ENCODE data around the gene HDAC11. TPM values are rescaled to one million over a fixed set of nuclear protein-coding genes. Genes with fewer than 3 reads are reported as not detected.

Gene HDAC11
- total RNA-seq, 1 experiment from 2014 or later = 7.0 TPM

DNA sequence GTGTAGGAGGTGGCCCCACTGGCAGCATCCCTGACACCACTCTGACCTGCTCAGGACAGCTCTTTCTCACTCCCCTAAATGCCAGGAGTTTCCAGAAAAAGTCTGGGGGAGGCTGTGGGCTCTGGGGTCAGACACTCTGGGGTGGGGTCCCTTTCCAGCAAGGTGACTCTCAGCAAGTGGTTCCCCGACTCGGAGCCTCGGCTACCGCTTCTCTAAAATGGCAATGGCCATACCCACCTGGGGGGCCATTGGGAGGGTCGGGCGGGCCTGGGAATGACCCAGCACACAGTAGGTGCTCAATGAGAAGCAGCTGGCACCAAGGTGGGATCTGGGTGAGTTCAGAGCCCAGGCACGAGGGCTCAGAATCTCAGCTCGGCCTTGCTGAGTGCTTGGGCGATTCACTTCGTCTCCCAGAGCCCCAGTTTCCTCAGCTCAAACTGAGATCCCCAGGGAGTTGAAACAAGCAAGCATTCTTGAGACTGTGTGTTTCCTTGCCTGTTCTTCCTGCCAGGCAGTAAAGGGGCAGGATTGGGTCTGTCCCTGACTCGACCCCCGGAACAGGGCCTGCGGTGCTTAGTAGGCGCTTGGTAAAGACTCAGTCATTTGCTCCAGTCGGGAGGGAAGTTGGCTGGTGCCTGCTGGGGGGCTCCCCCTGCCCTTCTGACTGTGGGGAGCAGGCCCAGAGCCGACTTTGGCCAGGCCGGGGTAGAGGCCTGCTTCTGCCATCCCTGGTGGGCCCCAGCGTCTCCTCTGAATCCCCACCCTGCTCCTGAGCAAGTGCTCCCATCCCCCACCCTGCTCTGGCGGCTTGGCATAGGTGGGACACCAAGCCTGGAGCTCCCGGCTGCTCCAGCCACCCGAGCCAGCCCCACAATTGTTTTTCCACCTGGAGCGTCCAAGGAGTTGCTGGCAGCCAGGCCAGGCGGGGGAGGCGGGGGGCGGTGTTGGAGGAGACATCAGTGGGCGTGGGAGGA lies 36.0 kb downstream of the HDAC11 start:
- H3K27ac ChIP-seq (ENCODE audit: insufficient read length, low read depth, low read length) = no peak overlapping the region

More for the DNA sequence above, 36.0 kb downstream of the HDAC11 start:
- H3K18ac ChIP-seq (ENCODE audit: insufficient read length, low read depth, low read length) = no peak overlapping the region
- H2BK20ac ChIP-seq (ENCODE audit: low read depth, low read length, poor library complexity, severe bottlenecking) = no peak overlapping the region
- TF ChIP-seq, protein P1, sequence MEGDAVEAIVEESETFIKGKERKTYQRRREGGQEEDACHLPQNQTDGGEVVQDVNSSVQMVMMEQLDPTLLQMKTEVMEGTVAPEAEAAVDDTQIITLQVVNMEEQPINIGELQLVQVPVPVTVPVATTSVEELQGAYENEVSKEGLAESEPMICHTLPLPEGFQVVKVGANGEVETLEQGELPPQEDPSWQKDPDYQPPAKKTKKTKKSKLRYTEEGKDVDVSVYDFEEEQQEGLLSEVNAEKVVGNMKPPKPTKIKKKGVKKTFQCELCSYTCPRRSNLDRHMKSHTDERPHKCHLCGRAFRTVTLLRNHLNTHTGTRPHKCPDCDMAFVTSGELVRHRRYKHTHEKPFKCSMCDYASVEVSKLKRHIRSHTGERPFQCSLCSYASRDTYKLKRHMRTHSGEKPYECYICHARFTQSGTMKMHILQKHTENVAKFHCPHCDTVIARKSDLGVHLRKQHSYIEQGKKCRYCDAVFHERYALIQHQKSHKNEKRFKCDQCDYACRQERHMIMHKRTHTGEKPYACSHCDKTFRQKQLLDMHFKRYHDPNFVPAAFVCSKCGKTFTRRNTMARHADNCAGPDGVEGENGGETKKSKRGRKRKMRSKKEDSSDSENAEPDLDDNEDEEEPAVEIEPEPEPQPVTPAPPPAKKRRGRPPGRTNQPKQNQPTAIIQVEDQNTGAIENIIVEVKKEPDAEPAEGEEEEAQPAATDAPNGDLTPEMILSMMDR (conservative IDR thresholded peaks at IDR 0.05) = no peak
- H3K9ac ChIP-seq (ENCODE audit: extremely low read depth, insufficient read length, low read length) = no peak overlapping the region
- H2BK12ac ChIP-seq (ENCODE audit: insufficient read length, low read depth, low read length) = no peak overlapping the region
- no peak overlapping the region for H4K91ac ChIP-seq (ENCODE audit: insufficient read length, low read depth, low read length)
- H2BK120ac ChIP-seq (ENCODE audit: low read depth, low read length, poor library complexity, severe bottlenecking) = no peak overlapping the region
- no peaks in the 10 kb centered on the region for H3K79me1 ChIP-seq (ENCODE audit: insufficient read depth, low read depth, low read length, poor library complexity, severe bottlenecking)
- H3K27me3 ChIP-seq (ENCODE audit: insufficient read depth, low read length) = no peaks in the 10 kb centered on the region
- WGBS (ENCODE audit: extremely low coverage, insufficient read length, low lambda C conversion rate) = no CpG with 5 or more reads among the region's 26 CpGs
- H3K79me2 ChIP-seq (ENCODE audit: insufficient read depth, low read length) = no peaks in the 10 kb centered on the region
- H3K56ac ChIP-seq (ENCODE audit: insufficient read length, low read depth, low read length) = no peak overlapping the region
- H3K9me3 ChIP-seq (ENCODE audit: control insufficient read depth, low read depth, low read length) = no peaks in the 10 kb centered on the region
- no peak overlapping the region for H3K27ac Mint-ChIP-seq
- no peak overlapping the region for H2AK5ac ChIP-seq (ENCODE audit: insufficient read length, low read length)
- H2AFZ ChIP-seq (ENCODE audit: low read length) = no peak overlapping the region
- H4K20me1 ChIP-seq (ENCODE audit: control insufficient read depth, insufficient read depth, insufficient read length) = no peaks in the 10 kb centered on the region
- peaks cover 0 to 8% of the 10 kb centered on the region in 2 experiments; a peak in 1 of 4 replicates for H3K4me1 Mint-ChIP-seq
- H2BK15ac ChIP-seq (ENCODE audit: low read depth, low read length) = no peak overlapping the region
- H3K36me3 Mint-ChIP-seq (ENCODE audit: insufficient read depth in 1 of 3, low read depth in 3 of 3) = peaks cover 0 to 1% (median 0%) of the 10 kb centered on the region in 3 experiments; a peak in 1 of 7 replicates
- H3K14ac ChIP-seq (ENCODE audit: insufficient read depth, low read length) = no peak overlapping the region
- no peaks in the 10 kb centered on the region for H3K4me1 ChIP-seq (ENCODE audit: insufficient read depth, low read length)
- H3K4me2 ChIP-seq (ENCODE audit: insufficient read depth, insufficient read length, low read length) = no peak overlapping the region
- peaks cover 3% of the 10 kb centered on the region for H3K27me3 Mint-ChIP-seq (ENCODE audit: low read depth)
- H3T11ph ChIP-seq (ENCODE audit: low read length) = no peak overlapping the region
- no peaks in the 10 kb centered on the region; a peak in 1 of 5 replicates for H3K9me3 Mint-ChIP-seq
- no peak overlapping the region for H4K8ac ChIP-seq (replicated peaks; ENCODE audit: insufficient read length, low read depth, low read length)
- no peak overlapping the region for H2BK5ac ChIP-seq (ENCODE audit: insufficient read length, low read length)
- no peak overlapping the region for H4K5ac ChIP-seq (ENCODE audit: insufficient read length, low read depth, low read length)
- H3K23ac ChIP-seq (ENCODE audit: insufficient read length, low read depth, low read length) = no peak overlapping the region
- H3K4me3 Mint-ChIP-seq = no peak overlapping the region
- no peak for DNase-seq
- H3K4ac ChIP-seq (ENCODE audit: low read depth, low read length) = no peak overlapping the region
- no peaks in the 10 kb centered on the region for H3K23me2 ChIP-seq (ENCODE audit: insufficient read length, low read depth, low read length, poor library complexity, severe bottlenecking)

Data from H9 (cell line).